Psoas muscle (tissue), 8 donors: ENCODE measurements around the gene ZDHHC11. TPM values are rescaled to one million over a fixed set of nuclear protein-coding genes. Genes with fewer than 3 reads are reported as not detected.
A peak's percentile ranks its signal among the peaks of the same experiment; 100 is the strongest.

Experiments
- ATAC-seq, 4 donors: fragments of 200-7000 bp; cut with Tn5 transposase; one replicate each; pipeline ENCODE4 v1.9.1; 2020; ENCODE audit warnings: moderate library complexity in 3 of 4, mild to moderate bottlenecking in 2 of 4
- DNase-seq, 2 donors: peaks; one replicate each; pipeline ENCODE4 v3.0.0-alpha.2; 2020
- H3K27ac ChIP-seq: fragments of 200-600 bp; one replicate; pipeline ENCODE4 v1.8.0; 2022
- H3K27me3 ChIP-seq, 3 donors: fragments of 200-600 bp in 1 of 3; one replicate each; pipeline versions ENCODE4 v1.6.1 to v1.8.0; 2013 to 2022; ENCODE audit warnings: low read length in 2 of 3, mild to moderate bottlenecking in 2 of 3, moderate library complexity in 1 of 3; ENCODE audit not compliant: insufficient read depth in 3 of 3
- H3K36me3 ChIP-seq, 2 donors: fragments of 200-600 bp in 1 of 2; one replicate each; pipeline versions ENCODE4 v1.6.1 to v1.8.0; 2013 to 2022; ENCODE audit warnings: low read depth in 1 of 2, mild to moderate bottlenecking in 1 of 2, moderate library complexity in 1 of 2; ENCODE audit not compliant: insufficient read depth in 1 of 2
- H3K4me1 ChIP-seq: fragments of 200-600 bp; one replicate; pipeline ENCODE4 v1.8.0; 2022
- H3K4me3 ChIP-seq: fragments of 200-600 bp; one replicate; pipeline ENCODE4 v1.8.0; 2022; ENCODE audit warnings: mild to moderate bottlenecking
- H3K9me3 ChIP-seq: fragments of 200-600 bp; one replicate; pipeline ENCODE4 v1.8.0; 2022
- WGBS, 3 donors: extraction: QIAGEN DNeasy Blood & Tissue Kit; methylation state at CpG; one replicate each; pipeline versions ENCODE4 v1.1.6 to v1.1.7; 2013; 5-methylcytosine and 5-hydroxymethylcytosine counted together
- intact Hi-C, 2 donors: fragments of 100-400 bp; cut with DNase I; formaldehyde crosslinking; loops; one replicate each; pipeline versions ENCODE4 v1.11.0 to v1.14.2; 2022
- polyA plus RNA-seq, 3 donors: library from polyadenylated mRNA; stranded (reverse); fragments of 200-250 nt; gene quantifications; one replicate each; pipeline ENCODE4 v1.2.3, GENCODE V29; 2013
- total RNA-seq, 4 donors: library from RNA; stranded (reverse); fragmentation: NEBNext Ultra II Directional in 2 of 4; extraction: Animal tissue kit (Norgen Biotek cat#: 25700) in 2 of 4; gene quantifications; one replicate each; pipeline versions ENCODE4 v1.2.1 to v1.2.4, GENCODE V29; 2021 to 2023
- TF ChIP-seq, protein P1 (sequence below): fragments of 200-600 bp; IDR thresholded peaks from one replicate; pipeline ENCODE4 v1.8.0; 2022; ENCODE audit warnings: antibody characterized with exemption
- donor health status: healthy with polysubstance abuse.
- donor health status: DM: no; HTN: no; CAD: no; lungs with moderate emphysema.
- donor health status: Bipolar disorder and iron deficiency.
- donor health status: healthy.
- donor health status: DM: yes; HTN: yes; CAD: no.
- donor health status: DM: no; HTN: no; CAD: no.
- donor health status: DM: no; HTN: no; CAD: no.
- donor health status: DM: yes; HTN: yes; CAD: no.

Gene ZDHHC11
- total and polyA plus RNA-seq, 7 donors = 0.44 to 9.4 (median 1.8) TPM

DNA sequence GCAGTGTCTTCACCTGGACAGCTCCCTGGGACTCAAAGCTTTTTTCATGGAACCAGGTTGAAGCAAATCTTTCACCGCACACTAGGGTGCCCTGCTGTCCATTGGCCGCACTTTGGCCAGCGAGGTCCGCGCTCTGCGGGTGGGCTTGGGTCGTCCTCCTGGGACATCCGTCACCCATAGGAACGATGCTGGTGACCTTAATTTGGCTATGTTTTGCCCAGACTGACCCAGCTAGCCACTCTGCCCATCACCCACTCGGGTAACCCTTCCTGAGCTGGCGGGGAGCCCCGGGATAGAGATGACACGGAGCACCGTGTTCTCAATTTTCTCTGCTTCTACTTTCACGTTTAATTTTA lies 92.1 kb downstream of the ZDHHC11 start:
- Histone ChIP-seq H3K27me3 (no peaks in the 10 kb centered on the region), H3K9me3 (no peaks in the 10 kb centered on the region), H3K27ac (no peak overlapping the region), H3K36me3 (peaks cover 0 to 3% of the 10 kb centered on the region in 2 donors), H3K4me1 (peaks cover 25% of the 10 kb centered on the region), H3K4me3 (peak overlapping the region; percentile 37)
- 45 to 51% (median 48%) methylated on average over 15 of the region's 15 CpGs for whole genome bisulfite sequencing, 3 donors
- TF ChIP-seq, protein P1, sequence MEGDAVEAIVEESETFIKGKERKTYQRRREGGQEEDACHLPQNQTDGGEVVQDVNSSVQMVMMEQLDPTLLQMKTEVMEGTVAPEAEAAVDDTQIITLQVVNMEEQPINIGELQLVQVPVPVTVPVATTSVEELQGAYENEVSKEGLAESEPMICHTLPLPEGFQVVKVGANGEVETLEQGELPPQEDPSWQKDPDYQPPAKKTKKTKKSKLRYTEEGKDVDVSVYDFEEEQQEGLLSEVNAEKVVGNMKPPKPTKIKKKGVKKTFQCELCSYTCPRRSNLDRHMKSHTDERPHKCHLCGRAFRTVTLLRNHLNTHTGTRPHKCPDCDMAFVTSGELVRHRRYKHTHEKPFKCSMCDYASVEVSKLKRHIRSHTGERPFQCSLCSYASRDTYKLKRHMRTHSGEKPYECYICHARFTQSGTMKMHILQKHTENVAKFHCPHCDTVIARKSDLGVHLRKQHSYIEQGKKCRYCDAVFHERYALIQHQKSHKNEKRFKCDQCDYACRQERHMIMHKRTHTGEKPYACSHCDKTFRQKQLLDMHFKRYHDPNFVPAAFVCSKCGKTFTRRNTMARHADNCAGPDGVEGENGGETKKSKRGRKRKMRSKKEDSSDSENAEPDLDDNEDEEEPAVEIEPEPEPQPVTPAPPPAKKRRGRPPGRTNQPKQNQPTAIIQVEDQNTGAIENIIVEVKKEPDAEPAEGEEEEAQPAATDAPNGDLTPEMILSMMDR = no peak
- DNase-seq (peak in 1 of 2 donors; percentile 49), ATAC-seq (peak; percentile 5 to 55 (median 10))
- intact Hi-C loops = loop anchor here in 1 of 2 donors (2.0 kb wide), 1 partner anchor 88 kb away; no protein-coding TSS in a partner anchor

DNA sequence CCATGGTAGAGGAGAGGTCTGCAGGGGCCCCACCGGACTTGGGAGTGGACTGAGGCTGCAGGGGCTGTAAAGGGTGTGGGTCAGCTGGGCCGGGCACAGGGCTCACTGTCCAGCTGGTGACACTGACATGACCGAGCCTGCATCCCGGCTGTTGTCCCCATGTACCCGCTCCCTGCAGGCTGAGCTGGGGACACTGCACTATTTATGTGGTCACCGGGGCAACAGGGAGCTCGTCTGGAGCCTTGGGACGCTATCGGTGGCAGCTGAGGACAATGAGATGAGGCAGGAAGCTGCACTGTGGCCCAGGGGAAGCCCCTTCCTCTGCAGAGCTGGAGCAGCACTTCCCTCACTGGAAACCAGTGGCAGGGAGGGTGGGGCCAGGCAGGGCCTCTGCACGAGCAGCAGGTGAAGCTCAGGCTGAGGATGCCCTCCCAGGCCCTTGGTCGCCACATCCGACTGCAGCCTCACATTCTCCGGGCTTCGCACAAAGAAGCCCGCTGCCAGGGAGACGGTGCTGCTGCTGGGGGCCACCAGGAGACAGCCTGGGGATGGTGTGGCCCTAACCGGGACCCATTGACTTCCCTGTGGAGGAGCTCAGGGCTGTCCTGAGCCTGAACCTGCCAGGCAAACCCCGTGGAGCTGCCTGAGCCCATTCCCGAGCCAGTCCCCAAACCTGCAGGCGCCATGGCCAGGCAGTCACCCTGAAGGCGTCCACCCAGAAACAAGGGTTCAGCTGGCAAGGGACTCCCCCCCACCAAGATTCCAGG lies 92.7 kb downstream of the ZDHHC11 start:
- H3K9me3 ChIP-seq = no peaks in the 10 kb centered on the region
- TF ChIP-seq, protein P1 = no peak
- H3K4me3 ChIP-seq = no peak overlapping the region
- no peak overlapping the region for H3K27ac ChIP-seq
- intact Hi-C loops = loop anchor here in 1 of 2 donors (2.0 kb wide), 1 partner anchor 89 kb away; no protein-coding TSS in a partner anchor
- H3K27me3 ChIP-seq = no peaks in the 10 kb centered on the region
- DNase-seq = peak; percentile 71 to 72
- peak; percentile 22 to 61 (median 38) for ATAC-seq
- H3K4me1 ChIP-seq = peaks cover 25% of the 10 kb centered on the region
- 25 to 37% (median 34%) methylated on average over 21 of the region's 21 CpGs for WGBS, 3 donors
- no peaks in the 10 kb centered on the region for H3K36me3 ChIP-seq

DNA sequence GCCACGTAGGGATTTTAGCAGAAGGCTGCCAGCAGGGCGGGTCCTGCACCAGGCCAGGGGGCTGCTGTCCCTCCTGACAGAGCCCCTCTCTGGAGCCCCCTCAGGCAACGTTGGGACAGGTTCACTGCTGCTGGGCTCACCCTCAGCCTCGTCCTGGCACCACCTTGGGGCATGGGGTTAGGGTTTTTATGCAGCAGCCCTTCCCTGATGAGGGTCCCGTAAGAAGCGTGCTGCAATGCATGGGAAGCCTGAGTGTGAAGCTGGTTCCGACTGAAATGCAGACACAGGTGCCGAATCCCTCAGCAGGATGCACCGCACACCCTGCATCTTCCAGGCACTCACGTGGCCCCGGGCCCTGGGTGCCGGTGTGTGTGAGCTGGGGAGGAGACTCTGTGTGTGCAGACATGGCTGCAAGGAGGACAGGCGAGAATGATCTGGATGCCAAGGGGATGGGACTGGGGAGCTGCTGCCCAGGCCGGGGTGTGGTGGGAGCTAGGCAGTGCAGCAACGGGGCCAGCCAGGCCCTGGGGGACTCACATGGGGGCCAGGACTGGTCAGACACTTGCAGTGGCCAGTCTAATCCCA lies 93.3 kb downstream of the ZDHHC11 start:
- intact Hi-C loops = no loop called here
- TF ChIP-seq, protein P1 = no peak

DNA sequence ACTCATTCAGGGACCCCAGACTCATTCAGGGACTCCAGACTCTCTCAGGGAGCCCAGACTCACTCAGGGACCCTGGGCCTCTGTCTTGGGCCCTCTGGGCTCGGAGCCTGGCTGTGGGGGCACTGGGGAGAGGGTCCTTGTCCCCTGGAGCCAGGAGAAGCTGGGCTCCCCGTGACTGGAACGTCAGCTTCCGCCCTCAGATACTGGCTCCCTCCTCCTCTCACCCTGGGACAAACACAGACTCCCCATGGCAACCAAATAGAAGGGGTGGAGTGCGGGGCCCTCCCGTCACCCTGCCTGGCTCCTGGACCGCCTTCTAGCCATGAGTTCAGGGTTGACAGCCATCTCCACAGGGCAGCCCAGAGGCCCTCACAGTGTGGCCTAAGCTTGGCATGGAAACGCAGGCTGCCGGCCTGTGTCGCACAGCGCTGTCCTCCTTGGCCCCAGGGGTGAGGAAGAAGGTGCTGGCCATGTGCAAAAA lies 93.9 kb downstream of the ZDHHC11 start:
- 20 to 47% (median 22%) methylated on average over 10 to 11 of the region's 11 CpGs for WGBS, 3 donors
- no peaks in the 10 kb centered on the region for H3K27me3 ChIP-seq
- H3K4me1 ChIP-seq = peaks cover 25% of the 10 kb centered on the region
- ATAC-seq (peak in 3 of 4 donors; percentile 14 to 19 (median 18)), DNase-seq (peak in 1 of 2 donors; percentile 63)
- no peak overlapping the region for H3K27ac ChIP-seq
- no peaks in the 10 kb centered on the region for H3K36me3 ChIP-seq
- no peak overlapping the region for H3K4me3 ChIP-seq
- TF ChIP-seq, protein P1 = no peak
- intact Hi-C loops = no loop called here
- H3K9me3 ChIP-seq = no peaks in the 10 kb centered on the region

More for the DNA sequence above, 93.3 kb downstream of the ZDHHC11 start:
- H3K4me1 ChIP-seq = peaks cover 25% of the 10 kb centered on the region
- H3K9me3 ChIP-seq = no peaks in the 10 kb centered on the region
- no peak overlapping the region for H3K27ac ChIP-seq
- DNase-seq = peak in 1 of 2 donors; percentile 47
- H3K4me3 ChIP-seq = no peak overlapping the region
- ATAC-seq = peak in 3 of 4 donors; percentile 1 to 8 (median 6)
- no peaks in the 10 kb centered on the region for H3K36me3 ChIP-seq
- WGBS, 3 donors = 52 to 61% (median 57%) methylated on average over 15 of the region's 15 CpGs
- H3K27me3 ChIP-seq = no peaks in the 10 kb centered on the region
